HG02840 (cell line): ENCODE measurements around the gene PTPRN2.
"Not testable (repeated sequence)": the region's sequence is repeated elsewhere in the genome, so short reads cannot be mapped to it uniquely, and the experiment has no call there.

Experiments
- ATAC-seq: cut with Tn5 transposase; IDR thresholded peaks from one replicate; pipeline ENCODE4 v1.9.1; 2021; ENCODE audit warnings: mild to moderate bottlenecking, moderate library complexity, moderate number of reproducible peaks; ENCODE audit not compliant: unreplicated experiment, low FRiP score

Gene PTPRN2

DNA sequence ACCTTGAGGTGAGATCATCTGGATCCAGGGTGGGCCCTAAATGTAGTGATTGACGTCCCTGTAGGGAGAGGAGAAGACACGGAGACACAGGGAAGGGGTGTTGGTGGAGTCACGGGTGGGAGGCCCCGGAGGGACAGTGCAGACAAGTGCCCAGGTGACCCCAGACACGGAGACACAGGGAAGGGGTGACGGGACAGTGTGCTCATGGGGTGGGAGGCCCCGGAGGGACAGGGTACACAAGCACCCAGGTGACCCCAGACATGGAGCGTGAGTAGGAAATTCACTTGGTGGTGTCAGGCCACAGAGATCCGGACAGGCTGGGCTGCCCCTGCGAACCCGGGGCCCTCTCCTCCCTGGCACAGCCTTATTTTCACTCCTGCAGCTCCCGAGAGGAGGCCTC is 176.9 kb downstream of the PTPRN2 start:
- ATAC-seq = no peak

GRCh38 chr7:158409816-158410330 is 177.8 kb downstream of the PTPRN2 start:
- ATAC-seq = no peak

- no peak for ATAC-seq
These were observed 178.5 kb downstream of the PTPRN2 start for GRCh38 chr7:158409120-158409519.

- no peak for ATAC-seq
These were observed 179.2 kb downstream of the PTPRN2 start for GRCh38 chr7:158408318-158408920.

GRCh38 chr7:158407581-158408317 is 179.9 kb downstream of the PTPRN2 start:
- ATAC-seq = no peak

- ATAC-seq = no peak
These were observed 180.8 kb downstream of the PTPRN2 start for GRCh38 chr7:158406801-158407200.

DNA sequence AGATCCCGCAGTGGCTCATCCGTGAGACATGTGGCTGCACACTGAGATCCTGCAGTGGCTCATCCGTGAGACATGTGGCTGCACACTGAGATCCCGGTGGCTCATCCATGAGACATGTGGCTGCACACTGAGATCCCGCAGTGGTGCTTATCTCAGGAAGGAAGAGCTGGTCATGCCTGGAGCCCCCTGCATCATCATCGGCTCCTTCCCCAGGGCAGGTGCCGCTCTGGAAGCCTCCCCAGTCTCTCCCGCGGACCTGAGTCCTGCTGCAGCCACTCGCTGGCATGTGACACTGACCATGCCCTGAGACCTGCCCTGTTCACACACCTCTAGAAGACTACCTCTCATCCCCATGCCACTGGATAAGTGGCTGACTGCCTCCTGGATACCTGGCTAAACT is 181.3 kb downstream of the PTPRN2 start:
- ATAC-seq = no peak

- ATAC-seq = not testable (repeated sequence)
These were observed 181.9 kb downstream of the PTPRN2 start for GRCh38 chr7:158405771-158406170.

- no peak for ATAC-seq
These were observed 182.3 kb downstream of the PTPRN2 start for GRCh38 chr7:158405324-158405723.

GRCh38 chr7:158404031-158404761 is 183.4 kb downstream of the PTPRN2 start:
- no peak for ATAC-seq

- no peak for ATAC-seq
These were observed 184.4 kb downstream of the PTPRN2 start for GRCh38 chr7:158403013-158403821.

DNA sequence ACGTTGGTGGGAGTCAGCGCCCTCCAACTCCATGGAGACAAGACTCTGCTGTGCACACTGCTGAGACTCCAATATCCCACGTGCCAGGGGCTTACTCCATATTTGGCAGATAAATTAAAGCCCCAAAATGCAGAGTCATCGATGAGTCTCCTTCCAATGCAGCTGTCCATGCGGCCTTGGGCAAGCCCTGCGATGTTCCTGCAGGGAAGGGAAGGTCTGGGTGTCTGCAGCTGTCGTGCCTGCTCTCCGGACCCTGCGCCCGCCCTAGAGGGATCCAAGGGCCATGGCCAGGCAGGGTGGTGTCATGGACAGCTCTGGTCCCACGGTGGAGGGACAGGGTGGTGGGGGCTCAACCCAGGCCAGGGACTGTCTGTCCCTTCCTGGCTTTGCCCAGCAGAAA is 185.2 kb downstream of the PTPRN2 start:
- ATAC-seq = no peak

- no peak for ATAC-seq
These were observed 185.8 kb downstream of the PTPRN2 start for GRCh38 chr7:158401826-158402225.

DNA sequence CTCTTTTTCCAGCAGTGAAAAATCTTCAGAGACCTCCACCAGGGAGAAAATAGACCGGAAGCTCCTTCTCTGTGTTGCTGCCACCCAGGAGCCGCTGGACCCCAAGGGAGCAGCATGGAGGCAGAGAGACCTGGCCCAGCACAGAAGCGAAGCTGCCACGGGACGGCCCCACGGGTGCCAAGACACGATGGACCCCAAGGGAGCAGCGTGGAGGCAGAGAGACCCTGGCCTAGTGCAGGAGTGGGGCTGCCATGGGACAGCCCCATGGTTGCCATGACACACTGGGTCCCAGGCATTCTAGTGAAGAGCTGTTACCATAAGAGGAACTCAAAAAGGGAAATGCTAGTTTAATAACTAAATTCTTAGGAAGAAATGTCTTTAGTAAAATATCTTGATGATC is 186.3 kb downstream of the PTPRN2 start:
- ATAC-seq = no peak

DNA sequence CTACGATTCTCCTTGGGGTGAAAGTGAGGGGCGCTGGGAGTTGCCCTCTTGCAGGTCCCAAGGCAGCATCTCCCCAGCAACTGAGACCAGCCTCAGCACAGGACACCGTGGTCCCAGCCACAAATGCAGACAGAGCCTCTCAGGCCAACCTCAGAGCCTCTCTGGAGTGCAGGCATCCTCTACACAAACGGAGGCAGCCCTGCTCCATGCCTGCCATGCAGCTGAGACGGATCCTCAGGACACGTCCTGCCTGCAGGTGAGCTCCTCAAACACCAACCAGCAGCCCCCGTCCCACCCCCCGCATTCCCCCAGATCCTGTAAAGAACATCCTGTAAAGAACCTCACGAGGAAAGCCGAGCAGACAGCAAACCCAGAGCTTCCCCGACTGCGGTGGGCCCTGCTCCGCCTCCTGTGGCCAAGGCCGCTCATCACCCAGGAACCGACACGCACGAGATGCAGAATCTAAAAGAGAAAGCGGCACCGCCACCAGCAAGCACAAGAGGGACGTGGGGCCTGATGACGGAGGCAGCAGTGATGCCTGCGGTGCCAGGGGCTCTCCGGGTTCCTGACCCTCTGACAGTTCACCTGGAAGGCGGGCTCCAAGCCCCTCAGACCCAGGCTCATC is 186.9 kb downstream of the PTPRN2 start:
- no peak for ATAC-seq

DNA sequence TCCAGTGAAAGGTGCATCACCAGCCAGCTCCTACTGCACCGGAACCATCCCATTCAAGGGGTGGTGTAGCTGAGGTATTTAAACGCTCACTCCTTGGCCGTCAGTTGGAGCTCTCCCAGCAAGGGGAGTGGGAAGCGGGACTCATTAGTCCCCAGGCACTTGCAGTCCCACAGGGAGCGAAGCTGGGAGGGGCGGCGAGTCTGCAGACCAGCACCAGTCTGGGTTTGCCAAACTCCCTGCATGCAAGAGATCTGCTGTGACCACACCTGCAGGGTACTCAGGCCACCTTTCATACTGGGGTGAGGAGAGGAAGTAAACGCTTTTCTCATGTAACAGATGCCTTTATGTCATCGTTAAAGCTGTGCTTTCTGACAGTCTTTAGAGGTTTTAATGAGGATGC is 187.9 kb downstream of the PTPRN2 start:
- no peak for ATAC-seq

- ATAC-seq = no peak
These were observed 188.9 kb downstream of the PTPRN2 start for GRCh38 chr7:158398750-158399149.

DNA sequence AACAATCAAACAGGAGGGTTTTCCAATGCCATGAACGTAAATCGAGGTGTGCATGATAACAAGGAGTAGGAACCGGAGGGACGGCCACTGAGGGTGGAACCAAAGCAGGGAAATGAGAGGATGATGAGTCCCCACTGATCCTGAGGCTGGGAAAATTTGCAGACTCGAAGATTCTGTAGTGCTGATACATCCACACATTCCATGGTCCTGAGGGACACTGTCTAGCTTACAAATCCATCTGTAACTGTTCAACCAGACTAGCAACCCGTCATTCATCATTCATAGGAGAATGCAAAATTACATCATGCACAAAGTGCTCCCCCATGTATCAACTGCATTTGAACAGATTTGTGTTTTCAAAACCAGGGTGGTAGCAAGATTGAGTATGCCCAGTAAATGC is 189.7 kb downstream of the PTPRN2 start:
- ATAC-seq = no peak

DNA sequence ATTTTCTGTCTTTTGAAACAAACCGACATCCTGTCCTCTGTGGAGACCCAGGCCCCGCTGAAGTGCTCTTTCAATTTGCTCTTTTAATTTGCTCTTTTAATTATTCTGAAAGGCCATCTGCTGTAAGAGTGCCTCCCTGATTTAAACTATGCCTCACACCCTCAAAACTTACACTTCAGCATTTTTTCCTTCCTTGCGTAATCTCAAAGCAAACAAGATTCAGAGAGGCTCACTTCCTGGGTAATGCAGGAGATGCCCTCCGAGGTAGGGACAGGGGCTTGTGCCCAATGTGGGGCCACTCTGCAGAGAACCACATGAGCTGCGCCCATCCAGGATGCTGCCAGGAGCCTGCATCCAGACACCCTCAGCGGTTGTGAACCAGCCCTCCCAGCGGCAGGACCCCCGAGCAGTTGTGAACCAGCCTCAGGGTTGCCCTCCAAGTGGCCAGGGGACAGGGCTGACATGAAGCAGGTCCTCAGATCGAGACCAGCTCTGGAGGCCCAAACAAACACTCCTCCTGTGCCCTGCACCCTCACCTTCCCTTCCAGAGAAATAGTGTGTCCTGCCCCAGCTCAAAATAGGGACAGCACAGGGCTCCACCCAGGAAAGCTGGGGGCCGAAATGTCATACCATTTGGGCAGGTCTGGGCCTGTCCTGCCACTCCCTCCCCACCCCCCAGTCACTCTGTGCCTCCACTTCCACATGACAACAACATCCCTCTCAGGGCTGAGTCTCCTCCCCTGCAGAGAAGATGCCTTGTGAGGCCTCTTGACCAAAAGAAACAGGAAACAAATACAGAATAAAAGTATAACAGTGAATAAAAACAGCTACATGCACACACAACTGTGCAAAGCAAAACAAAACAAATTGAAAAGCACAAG is 190.4 kb downstream of the PTPRN2 start:
- no peak for ATAC-seq
